SHP77 (cell line): ENCODE results near the gene C2orf74.
A peak's percentile ranks its signal among the peaks of the same experiment; 100 is the strongest.
"Not testable (repeated sequence)": the region's sequence is repeated elsewhere in the genome, so short reads cannot be mapped to it uniquely, and the experiment has no call there.

Source experiments
- DNase-seq, 2 experiments: peaks; one replicate each; lab custom pipeline; 2025; lab: John Stamatoyannopoulos, UW

C2orf74 gene

GRCh38 chr2:61175036-61175435 is 13.0 kb downstream of the C2orf74 start:
- no peak for DNase-seq

GRCh38 chr2:61176755-61177726 is 15.1 kb downstream of the C2orf74 start:
- DNase-seq, result peak; percentile 97 to 99

- peak; percentile 33 to 43 for DNase-seq
Measured at GRCh38 chr2:61177727-61178549, 15.9 kb downstream of the C2orf74 start.

- peak; percentile 40 to 44 for DNase-seq
Measured at GRCh38 chr2:61178603-61179545, 16.9 kb downstream of the C2orf74 start.

- no peak for DNase-seq
Measured at GRCh38 chr2:61179701-61180639, 18.0 kb downstream of the C2orf74 start.

- no peak for DNase-seq
Measured at GRCh38 chr2:61180686-61181085, 18.7 kb downstream of the C2orf74 start.

GRCh38 chr2:61181382-61182058 is 19.5 kb downstream of the C2orf74 start:
- DNase-seq, result no peak

- no peak for DNase-seq
Measured at GRCh38 chr2:61182059-61182383, 20.0 kb downstream of the C2orf74 start.

- DNase-seq, result no peak
Measured at GRCh38 chr2:61183795-61184194, 21.8 kb downstream of the C2orf74 start.

GRCh38 chr2:61184263-61184662 is 22.3 kb downstream of the C2orf74 start:
- no peak for DNase-seq

- DNase-seq, result no peak
Measured at GRCh38 chr2:61185231-61185728, 23.3 kb downstream of the C2orf74 start.

GRCh38 chr2:61187085-61187484 is 25.1 kb downstream of the C2orf74 start:
- DNase-seq, result no peak

- no peak for DNase-seq
Measured at GRCh38 chr2:61193670-61194561, 31.9 kb downstream of the C2orf74 start.

GRCh38 chr2:61194646-61195045 is 32.7 kb downstream of the C2orf74 start:
- DNase-seq, result not testable (repeated sequence)

- no peak for DNase-seq
Measured at GRCh38 chr2:61196671-61197070, 34.7 kb downstream of the C2orf74 start.

- no peak for DNase-seq
Measured at GRCh38 chr2:61205132-61205531, 43.1 kb downstream of the C2orf74 start.

GRCh38 chr2:61210332-61210981 is 48.5 kb downstream of the C2orf74 start:
- no peak for DNase-seq

GRCh38 chr2:61214171-61214570 is 52.2 kb downstream of the C2orf74 start:
- DNase-seq, result no peak
